Peyer's patch (tissue), 4 donors: ENCODE data around the gene PCDHGB5.
"Not testable (repeated sequence)": the region's sequence is repeated elsewhere in the genome, so short reads cannot be mapped to it uniquely, and the experiment has no call there.

Experiments used
- POLR2A ChIP-seq, 2 donors: fragments of 450-650 bp; IDR thresholded peaks; one replicate each; pipeline ENCODE4 v1.5.1; 2017; ENCODE audit warnings: antibody characterized with exemption in 2 of 2, mild to moderate bottlenecking in 2 of 2, moderate library complexity in 2 of 2
- TF ChIP-seq, protein P1 (sequence below), 6 experiments: fragments of 450-650 bp in 4 of 6; fragments of 200-600 bp in 2 of 6; sonication (generic) in 1 of 6; IDR thresholded peaks; one replicate each; pipeline ENCODE4 v1.5.1; 2017 to 2019; ENCODE audit warnings: antibody characterized with exemption in 6 of 6, mild to moderate bottlenecking in 3 of 6, moderate library complexity in 1 of 6

- TF ChIP-seq POLR2A (IDR thresholded peaks at IDR 0.05): not testable (repeated sequence)
- TF ChIP-seq, protein P1, sequence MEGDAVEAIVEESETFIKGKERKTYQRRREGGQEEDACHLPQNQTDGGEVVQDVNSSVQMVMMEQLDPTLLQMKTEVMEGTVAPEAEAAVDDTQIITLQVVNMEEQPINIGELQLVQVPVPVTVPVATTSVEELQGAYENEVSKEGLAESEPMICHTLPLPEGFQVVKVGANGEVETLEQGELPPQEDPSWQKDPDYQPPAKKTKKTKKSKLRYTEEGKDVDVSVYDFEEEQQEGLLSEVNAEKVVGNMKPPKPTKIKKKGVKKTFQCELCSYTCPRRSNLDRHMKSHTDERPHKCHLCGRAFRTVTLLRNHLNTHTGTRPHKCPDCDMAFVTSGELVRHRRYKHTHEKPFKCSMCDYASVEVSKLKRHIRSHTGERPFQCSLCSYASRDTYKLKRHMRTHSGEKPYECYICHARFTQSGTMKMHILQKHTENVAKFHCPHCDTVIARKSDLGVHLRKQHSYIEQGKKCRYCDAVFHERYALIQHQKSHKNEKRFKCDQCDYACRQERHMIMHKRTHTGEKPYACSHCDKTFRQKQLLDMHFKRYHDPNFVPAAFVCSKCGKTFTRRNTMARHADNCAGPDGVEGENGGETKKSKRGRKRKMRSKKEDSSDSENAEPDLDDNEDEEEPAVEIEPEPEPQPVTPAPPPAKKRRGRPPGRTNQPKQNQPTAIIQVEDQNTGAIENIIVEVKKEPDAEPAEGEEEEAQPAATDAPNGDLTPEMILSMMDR (IDR thresholded peaks at IDR 0.05): not testable (repeated sequence)
Observed at GRCh38 chr5:141432308-141432707, 34.6 kb downstream of the PCDHGB5 start.
